HG03064 (cell line): Measurements from ENCODE around the gene CTRL.
"Not testable (repeated sequence)": the region's sequence is repeated elsewhere in the genome, so short reads cannot be mapped to it uniquely, and the experiment has no call there.

Experiments used
- ATAC-seq: cut with Tn5 transposase; IDR thresholded peaks from one replicate; pipeline ENCODE4 v1.9.1; 2021; ENCODE audit warnings: low read depth; ENCODE audit not compliant: unreplicated experiment

Gene CTRL

DNA sequence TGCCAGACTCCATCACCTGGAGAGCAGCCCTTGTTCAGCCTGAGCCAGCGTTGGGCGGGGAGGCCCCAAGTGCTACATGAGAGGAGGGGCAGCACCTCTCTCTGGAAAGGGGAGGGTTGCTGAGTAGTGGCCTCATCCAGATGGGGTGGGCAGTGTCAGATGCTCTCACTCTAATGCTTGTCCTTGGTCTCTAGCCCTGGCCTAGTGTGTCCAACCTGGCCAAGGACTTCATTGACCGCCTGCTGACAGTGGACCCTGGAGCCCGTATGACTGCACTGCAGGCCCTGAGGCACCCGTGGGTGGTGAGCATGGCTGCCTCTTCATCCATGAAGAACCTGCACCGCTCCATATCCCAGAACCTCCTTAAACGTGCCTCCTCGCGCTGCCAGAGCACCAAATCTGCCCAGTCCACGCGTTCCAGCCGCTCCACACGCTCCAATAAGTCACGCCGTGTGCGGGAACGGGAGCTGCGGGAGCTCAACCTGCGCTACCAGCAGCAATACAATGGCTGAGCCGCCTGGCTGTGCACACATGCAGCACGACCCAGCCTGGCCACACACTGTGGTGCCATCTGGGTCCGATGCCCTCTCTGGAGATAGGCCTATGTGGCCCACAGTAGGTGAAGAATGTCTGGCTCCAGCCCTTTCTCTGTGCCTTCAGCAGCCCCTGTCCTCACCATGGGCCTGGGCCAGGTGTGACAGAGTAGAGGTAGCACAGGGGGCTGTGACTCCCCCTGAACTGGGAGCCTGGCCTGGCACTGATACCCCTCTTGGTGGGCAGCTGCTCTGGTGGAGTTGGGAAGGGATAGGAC, 4.3 kb downstream of the CTRL start:
- no peak for ATAC-seq

GRCh38 chr16:67926181-67926750, 5.4 kb downstream of the CTRL start:
- no peak for ATAC-seq

GRCh38 chr16:67924140-67924906, 7.3 kb downstream of the CTRL start:
- ATAC-seq, result no peak

- ATAC-seq, result no peak
These were observed 8.1 kb downstream of the CTRL start for GRCh38 chr16:67923414-67924116.

GRCh38 chr16:67922740-67923139, 8.9 kb downstream of the CTRL start:
- ATAC-seq, result no peak

GRCh38 chr16:67922221-67922620, 9.4 kb downstream of the CTRL start:
- ATAC-seq, result no peak

DNA sequence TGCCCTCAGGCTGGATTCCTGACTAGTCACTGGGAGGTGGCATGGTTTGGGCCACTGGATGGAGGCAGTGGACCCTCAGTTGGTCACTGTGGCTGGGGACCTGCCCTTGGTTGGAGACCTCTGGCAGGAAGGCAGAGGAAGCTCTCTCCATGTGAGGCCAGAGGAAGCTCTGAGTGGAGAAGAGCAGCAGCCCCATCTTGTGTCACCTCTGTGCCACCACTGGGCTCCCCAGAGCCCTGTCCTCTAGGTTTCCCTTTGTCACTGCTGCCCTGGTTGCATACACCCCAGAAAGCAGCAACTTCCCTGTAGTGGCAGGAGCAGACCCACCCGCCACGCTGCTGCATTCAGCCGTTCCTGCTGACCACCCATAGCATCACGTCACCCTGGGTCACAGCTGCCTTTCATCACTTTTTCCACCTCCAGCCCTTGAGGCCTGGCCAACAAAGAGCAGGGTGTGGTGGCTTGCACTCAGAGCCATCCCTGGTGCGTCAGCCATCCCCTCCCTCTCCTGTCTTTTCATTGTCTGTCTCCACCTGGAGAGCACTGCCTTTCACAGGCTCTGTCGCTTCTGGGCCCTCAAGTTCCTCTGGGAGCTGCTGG, 11.9 kb downstream of the CTRL start:
- no peak for ATAC-seq

- ATAC-seq, result no peak
These were observed 13.8 kb downstream of the CTRL start for GRCh38 chr16:67917852-67918236.

- no peak for ATAC-seq
These were observed 14.4 kb downstream of the CTRL start for GRCh38 chr16:67917140-67917851.

DNA sequence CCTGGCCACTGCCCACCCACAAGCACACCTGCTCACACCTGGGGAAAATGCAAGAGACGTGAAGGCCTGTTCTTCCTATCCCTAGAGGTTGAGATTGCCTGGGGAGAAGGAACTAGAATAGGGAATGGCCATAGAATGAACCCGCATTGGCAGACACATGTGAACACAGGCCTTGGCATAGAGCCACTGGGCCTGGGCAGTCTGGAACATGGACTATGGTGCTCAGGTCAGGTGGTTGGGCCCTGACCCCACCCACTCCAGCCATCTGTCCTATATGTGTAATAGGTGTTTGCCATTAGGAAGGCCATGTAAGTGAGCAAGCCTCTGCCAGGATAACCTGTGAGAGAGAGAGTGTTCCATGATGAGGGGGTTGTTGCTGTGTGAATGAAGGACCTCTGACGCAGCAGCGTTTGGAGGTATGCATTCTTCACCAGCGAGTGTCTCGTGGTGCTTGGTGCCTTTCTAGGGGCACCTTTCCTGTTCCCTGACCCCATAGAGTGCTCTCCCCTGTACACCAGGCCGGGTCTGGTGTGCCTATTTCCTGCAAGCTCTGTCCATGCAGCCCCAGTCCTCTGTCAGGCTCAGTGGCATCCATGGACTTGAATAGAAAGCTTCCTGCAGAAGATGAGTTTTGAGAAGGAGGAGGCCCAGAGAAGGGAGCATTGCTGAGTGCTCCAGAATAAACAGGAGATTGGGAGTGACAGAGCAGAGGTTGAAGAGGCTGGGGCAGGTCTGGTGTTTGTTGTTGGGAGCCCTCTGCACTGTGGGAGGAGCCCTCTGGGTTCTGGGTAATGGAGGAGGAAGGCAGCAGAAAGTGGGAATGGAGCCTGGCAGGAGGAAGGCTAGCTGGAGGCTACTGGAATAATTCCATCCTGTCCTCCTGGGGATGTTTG, 15.6 kb downstream of the CTRL start:
- ATAC-seq, result no peak

GRCh38 chr16:67915496-67915769, 16.2 kb downstream of the CTRL start:
- not testable (repeated sequence) for ATAC-seq

DNA sequence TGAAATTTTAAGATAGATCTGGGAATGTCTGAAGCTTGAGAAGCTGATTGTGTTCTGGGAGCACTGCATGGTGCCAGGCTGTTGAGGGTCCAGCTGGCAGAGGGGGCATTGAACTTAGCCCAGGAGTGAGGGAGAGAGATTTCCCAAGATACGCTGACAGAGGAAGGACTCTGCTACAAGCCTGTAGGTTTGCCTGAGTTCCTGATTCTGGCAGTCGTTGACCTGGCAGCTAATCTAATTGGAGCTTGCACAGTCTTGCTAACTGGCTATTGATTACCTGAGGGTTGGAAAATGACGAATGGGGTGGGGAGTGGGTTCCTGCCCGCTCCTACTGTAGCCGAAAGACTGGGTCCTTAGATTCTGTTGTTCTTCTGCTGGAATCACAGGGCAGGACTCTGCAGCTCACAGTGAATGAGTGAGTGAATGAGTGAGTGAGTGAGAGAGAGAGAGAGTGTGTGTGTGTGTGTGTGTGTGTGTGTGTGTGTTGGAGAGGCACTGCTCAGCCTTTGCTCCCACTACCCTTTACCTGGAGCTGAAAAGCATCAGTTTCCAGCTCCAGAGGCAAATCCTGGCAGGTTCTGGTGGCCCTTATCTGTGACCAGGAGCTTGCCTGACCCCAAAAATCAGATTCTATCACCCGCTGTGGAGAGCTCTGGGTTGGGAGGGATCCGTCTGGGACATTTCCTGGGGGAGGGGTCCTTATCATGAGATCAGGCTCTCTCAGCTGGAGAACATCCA, 16.7 kb downstream of the CTRL start:
- ATAC-seq, result no peak

DNA sequence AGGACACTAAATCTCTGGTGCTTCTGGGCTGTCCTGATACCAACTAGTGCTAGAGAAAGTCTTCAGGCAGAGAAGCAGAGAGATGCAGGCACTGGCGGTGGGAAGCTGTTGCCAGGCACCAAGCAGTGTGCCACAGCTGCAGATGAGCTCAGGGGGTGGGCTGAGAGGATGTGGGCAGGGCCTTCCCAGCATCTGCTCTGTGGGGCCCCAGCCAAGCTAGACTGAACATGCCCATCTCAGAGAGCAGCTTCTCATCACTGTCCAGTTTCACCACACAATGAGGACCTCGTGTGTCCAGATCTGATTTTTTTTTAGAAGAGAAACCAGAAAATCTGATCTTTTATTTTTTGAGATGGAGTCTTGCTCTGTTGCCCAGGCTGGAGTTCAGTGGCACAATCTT, 21.5 kb downstream of the CTRL start:
- no peak for ATAC-seq

DNA sequence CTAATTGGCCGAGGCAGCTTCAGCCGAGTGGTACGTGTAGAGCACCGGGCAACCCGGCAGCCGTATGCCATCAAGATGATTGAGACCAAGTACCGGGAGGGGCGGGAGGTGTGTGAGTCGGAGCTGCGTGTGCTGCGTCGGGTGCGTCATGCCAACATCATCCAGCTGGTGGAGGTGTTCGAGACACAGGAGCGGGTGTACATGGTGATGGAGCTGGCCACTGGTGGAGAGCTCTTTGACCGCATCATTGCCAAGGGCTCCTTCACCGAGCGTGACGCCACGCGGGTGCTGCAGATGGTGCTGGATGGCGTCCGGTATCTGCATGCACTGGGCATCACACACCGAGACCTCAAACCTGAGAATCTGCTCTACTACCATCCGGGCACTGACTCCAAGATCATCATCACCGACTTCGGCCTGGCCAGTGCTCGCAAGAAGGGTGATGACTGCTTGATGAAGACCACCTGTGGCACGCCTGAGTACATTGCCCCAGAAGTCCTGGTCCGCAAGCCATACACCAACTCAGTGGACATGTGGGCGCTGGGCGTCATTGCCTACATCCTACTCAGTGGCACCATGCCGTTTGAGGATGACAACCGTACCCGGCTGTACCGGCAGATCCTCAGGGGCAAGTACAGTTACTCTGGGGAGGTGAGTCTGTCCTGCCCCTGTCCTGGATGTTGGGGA, 22.5 kb downstream of the CTRL start:
- ATAC-seq, result no peak

- no peak for ATAC-seq
These were observed 24.1 kb downstream of the CTRL start for GRCh38 chr16:67907397-67908180.

- ATAC-seq, result no peak
These were observed 28.8 kb downstream of the CTRL start for GRCh38 chr16:67902831-67903230.

DNA sequence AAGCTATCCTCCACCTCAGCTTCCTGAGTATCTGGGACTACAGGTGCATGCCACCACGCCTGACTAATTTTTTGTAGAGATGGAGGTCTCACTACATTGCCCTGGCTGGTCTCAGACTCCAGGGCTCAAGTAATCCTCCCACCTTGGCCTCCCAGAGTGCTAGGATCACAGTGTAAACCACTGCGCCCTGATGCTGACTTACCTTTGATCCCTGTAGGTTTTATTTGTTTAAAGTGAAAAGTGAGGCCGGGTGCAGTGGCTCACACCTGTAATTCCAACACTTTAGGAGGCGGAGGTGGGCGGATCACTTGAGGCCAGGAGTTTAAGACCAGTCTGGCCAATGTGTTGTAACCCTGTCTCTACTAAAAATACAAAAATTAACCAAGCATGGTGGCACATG, 29.9 kb downstream of the CTRL start:
- ATAC-seq, result no peak
